ENCODE data around the gene FOXR1.

FOXR1 gene

GRCh38 chr11:119029340-119030028 is 57.9 kb downstream of the FOXR1 start:
- peaks cover 18% of the 10 kb centered on the region for H3K4me1 ChIP-seq (ENCODE audit: control insufficient read depth, low read length)
- no peaks in the 10 kb centered on the region for H3K9me3 ChIP-seq (ENCODE audit: control insufficient read depth, insufficient read depth, low read length)
- H3K4me2 ChIP-seq (ENCODE audit: low read length), result peak overlapping the region; percentile 64
- peak overlapping the region; percentile 97 for H3K4me3 ChIP-seq (ENCODE audit: low read length)
- H3K27ac ChIP-seq (ENCODE audit: low read depth, low read length), result 0 out of 2 replicates have a peak overlapping the region, but pooled peaks have one; percentile 48
- TF ChIP-seq CTCF (IDR thresholded peaks at IDR 0.05; ENCODE audit: low read depth, low read length, poor library complexity, severe bottlenecking) (no peak), EZH2phosphoT487 (IDR thresholded peaks at IDR 0.05; ENCODE audit: borderline replicate concordance, low read length) (no peak)
- peaks cover 53% of the 10 kb centered on the region for H3K36me3 ChIP-seq (ENCODE audit: control insufficient read depth, low read length)
- no peaks in the 10 kb centered on the region; the same call in 1 of the 2 replicates for H3F3A ChIP-seq (ENCODE audit: control insufficient read depth, insufficient read depth)
- H3K79me2 ChIP-seq (ENCODE audit: control insufficient read depth, low read length), result peaks cover 24% of the 10 kb centered on the region
- no peaks in the 10 kb centered on the region for H3K27me3 ChIP-seq (ENCODE audit: control insufficient read depth, low read length)
- no peaks in the 10 kb centered on the region for H3K9me2 ChIP-seq (replicated peaks; ENCODE audit: control insufficient read depth, low read length)
- H4K20me1 ChIP-seq (ENCODE audit: control insufficient read depth, insufficient read depth, low read depth, low read length), result no peaks in the 10 kb centered on the region

- peaks cover 24% of the 10 kb centered on the region for H3K79me2 ChIP-seq (ENCODE audit: control insufficient read depth, low read length)
- H3K36me3 ChIP-seq (ENCODE audit: control insufficient read depth, low read length), result peaks cover 48% of the 10 kb centered on the region
- no peaks in the 10 kb centered on the region for H3K27me3 ChIP-seq (ENCODE audit: control insufficient read depth, low read length)
- H3K9me2 ChIP-seq (replicated peaks; ENCODE audit: control insufficient read depth, low read length), result no peaks in the 10 kb centered on the region
- peak overlapping the region; percentile 97 for H3K4me3 ChIP-seq (ENCODE audit: low read length)
- no peaks in the 10 kb centered on the region for H3K9me3 ChIP-seq (ENCODE audit: control insufficient read depth, insufficient read depth, low read length)
- no peak for TF ChIP-seq EZH2phosphoT487 (IDR thresholded peaks at IDR 0.05; ENCODE audit: borderline replicate concordance, low read length)
- H3K4me2 ChIP-seq (ENCODE audit: low read length), result peak overlapping the region; percentile 64
- H4K20me1 ChIP-seq (ENCODE audit: control insufficient read depth, insufficient read depth, low read depth, low read length), result no peaks in the 10 kb centered on the region
- no peaks in the 10 kb centered on the region; the same call in 1 of the 2 replicates for H3F3A ChIP-seq (ENCODE audit: control insufficient read depth, insufficient read depth)
- H3K27ac ChIP-seq (ENCODE audit: low read depth, low read length), result peak overlapping the region; percentile 48; the same call in 1 of the 2 replicates
- peaks cover 18% of the 10 kb centered on the region for H3K4me1 ChIP-seq (ENCODE audit: control insufficient read depth, low read length)
These were observed 58.4 kb downstream of the FOXR1 start for GRCh38 chr11:119030029-119030328.

GRCh38 chr11:119030329-119031047 is 58.9 kb downstream of the FOXR1 start, which contains the start of gene SLC37A4:
Gene SLC37A4 (minus strand): TSS chr11:119030877.
- H3K4me2 ChIP-seq (ENCODE audit: low read length), result peak within 1 kb of the TSS; percentile 64
- no peaks in the 10 kb centered on the region for H3K9me3 ChIP-seq (ENCODE audit: control insufficient read depth, insufficient read depth, low read length)
- TF ChIP-seq EZH2phosphoT487 (IDR thresholded peaks at IDR 0.05; ENCODE audit: borderline replicate concordance, low read length), result no peak
- no peak for TF ChIP-seq CTCF (IDR thresholded peaks at IDR 0.05; ENCODE audit: low read depth, low read length, poor library complexity, severe bottlenecking)
- H3K9me2 ChIP-seq (replicated peaks; ENCODE audit: control insufficient read depth, low read length), result no peaks in the 10 kb centered on the region
- no peaks in the 10 kb centered on the region for H4K20me1 ChIP-seq (ENCODE audit: control insufficient read depth, insufficient read depth, low read depth, low read length)
- peaks cover 18% of the 10 kb centered on the region for H3K4me1 ChIP-seq (ENCODE audit: control insufficient read depth, low read length)
- peak within 1 kb of the TSS; percentile 48 for H3K27ac ChIP-seq (ENCODE audit: low read depth, low read length)
- no peaks in the 10 kb centered on the region; the same call in 1 of the 2 replicates for H3F3A ChIP-seq (ENCODE audit: control insufficient read depth, insufficient read depth)
- H3K79me2 ChIP-seq (ENCODE audit: control insufficient read depth, low read length), result peaks cover 24% of the 10 kb centered on the region
- H3K27me3 ChIP-seq (ENCODE audit: control insufficient read depth, low read length), result no peaks in the 10 kb centered on the region
- H3K36me3 ChIP-seq (ENCODE audit: control insufficient read depth, low read length), result peaks cover 43% of the 10 kb centered on the region
- peak within 1 kb of the TSS; percentile 97 for H3K4me3 ChIP-seq (ENCODE audit: low read length)
